ENCODE results near the gene CAMK2D.

GRCh38 chr4:113442826-113443225 lies 318.7 kb downstream of the CAMK2D start:
- TF ChIP-seq CTCF (IDR thresholded peaks at IDR 0.05; ENCODE audit: low read length) (no peak), EZH2phosphoT487 (IDR thresholded peaks at IDR 0.05; ENCODE audit: low read length) (no peak)
